HCT116 (cell line): ENCODE data around the gene PLCZ1. TPM values are rescaled to one million over a fixed set of nuclear protein-coding genes. Genes with fewer than 3 reads are reported as not detected.

Source experiments
- ATAC-seq: fragments of 200-7000 bp; cut with Tn5 transposase; 2 replicates; pipeline ENCODE4 v1.9.1; 2020; ENCODE audit warnings: mild to moderate bottlenecking, moderate library complexity
- BruUV-seq: library from RNA; stranded (reverse); fragments of 400-500 nt; replicated peaks from 2 replicates; lab custom pipeline; 2021; lab: Mats Ljungman, UMichigan
- CTCF ChIA-PET: fragments of 300-600 bp; sonication (Branson Sonifier 250); formaldehyde crosslinking; loops from one replicate; lab custom pipeline; 2021; ENCODE audit warnings: antibody characterized with exemption; lab: Charles Lee
- POLR2A ChIA-PET: fragments of 300-600, 350-600 bp; sonication (Branson Sonifier 250); formaldehyde crosslinking; loops from one replicate; lab custom pipeline; 2021; ENCODE audit warnings: antibody characterized with exemption; lab: Charles Lee
- RAD21 ChIA-PET, 2 experiments: fragments of 300-600 bp; sonication (Branson Sonifier 250); formaldehyde crosslinking; loops; one replicate each; lab custom pipeline; 2023; ENCODE audit warnings: low total read pairs in 2 of 2; ENCODE audit not compliant: uncharacterized antibody in 2 of 2, unreplicated experiment in 2 of 2, low non-redundant PET in 1 of 2; lab: Charles Lee
- DNase-seq: peaks from one replicate; pipeline ENCODE4 v3.0.0-alpha.2; 2010; ENCODE audit warnings: low read depth, low spot score
- H2AFZ ChIP-seq: fragments of 200-600 bp; shearing (Covaris generic), sonication (generic); 2 replicates; pipeline ENCODE4 v1.6.1; 2017; ENCODE audit warnings: low read depth, mixed run types, mixed read lengths, antibody characterized with exemption, low read length; ENCODE audit not compliant: poor library complexity, severe bottlenecking
- H3K27ac ChIP-seq: 2 replicates; pipeline ENCODE4 v1.5.1; 2012; ENCODE audit warnings: low read depth, low read length
- H3K27me3 ChIP-seq: fragments of 200-600 bp; sonication (generic); 2 replicates; pipeline ENCODE4 v1.6.1; 2016; ENCODE audit warnings: mixed run types, low read length, mixed read lengths; ENCODE audit not compliant: insufficient read depth
- H3K36me3 ChIP-seq, 2 experiments: fragments of 200-500 bp in 1 of 2; fragments of 200-600 bp in 1 of 2; sonication (Bioruptor generic) in 1 of 2; sonication (generic) in 1 of 2; 2 replicates each; pipeline versions ENCODE4 v1.5.1 to v1.6.1; 2014 to 2016; ENCODE audit warnings: low read length in 2 of 2, inconsistent platforms in 1 of 2, mixed read lengths in 1 of 2, mixed run types in 1 of 2; ENCODE audit not compliant: insufficient read depth in 2 of 2, control insufficient read depth in 1 of 2
- H3K4me1 ChIP-seq, 2 experiments: fragments of 200-600 bp in 1 of 2; sonication (generic) in 1 of 2; 2 replicates each; pipeline versions ENCODE4 v1.5.1 to v1.6.1; 2012 to 2017; ENCODE audit warnings: low read length in 2 of 2, inconsistent platforms in 1 of 2, mild to moderate bottlenecking in 1 of 2, mixed read lengths in 1 of 2, mixed run types in 1 of 2, moderate library complexity in 1 of 2; ENCODE audit not compliant: insufficient read depth in 2 of 2, control insufficient read depth in 1 of 2
- H3K4me2 ChIP-seq: fragments of 200-600 bp; sonication (generic); 2 replicates; pipeline ENCODE4 v1.6.1; 2017; ENCODE audit warnings: mixed run types, low read length, mixed read lengths
- H3K4me3 ChIP-seq, 2 experiments: fragments of 200-600 bp in 1 of 2; sonication (generic) in 1 of 2; replicated peaks in 1 of 2; 2 replicates each; pipeline ENCODE4 v1.5.1; 2011 to 2016; ENCODE audit warnings: low read length in 2 of 2, control low read depth in 1 of 2, low read depth in 1 of 2, mild to moderate bottlenecking in 1 of 2, mixed read lengths in 1 of 2, mixed run types in 1 of 2
- H3K79me2 ChIP-seq: fragments of 200-600 bp; sonication (generic); 2 replicates; pipeline ENCODE4 v1.6.1; 2017; ENCODE audit warnings: mild to moderate bottlenecking, mixed run types, low read length, moderate library complexity, mixed read lengths; ENCODE audit not compliant: insufficient read depth
- H3K9ac ChIP-seq: fragments of 200-600 bp; sonication (generic); 2 replicates; pipeline ENCODE4 v1.6.1; 2016; ENCODE audit warnings: low read length, mixed read lengths
- H3K9me2 ChIP-seq: fragments of 200-600 bp; sonication (generic), shearing (Covaris generic); 2 replicates; pipeline ENCODE4 v1.6.1; 2017; ENCODE audit warnings: mixed run types, mild to moderate bottlenecking, moderate library complexity; ENCODE audit not compliant: insufficient read depth
- H3K9me3 ChIP-seq, 2 experiments: fragments of 200-500 bp in 1 of 2; fragments of 200-600 bp in 1 of 2; sonication (Bioruptor generic) in 1 of 2; sonication (generic) in 1 of 2; 2 replicates each; pipeline ENCODE4 v1.6.1; 2014 to 2017; ENCODE audit warnings: low read length in 2 of 2, mixed read lengths in 2 of 2, inconsistent platforms in 1 of 2, low read depth in 1 of 2, mild to moderate bottlenecking in 1 of 2, mixed run types in 1 of 2, moderate library complexity in 1 of 2; ENCODE audit not compliant: control insufficient read depth in 1 of 2, insufficient read depth in 1 of 2
- H4K20me1 ChIP-seq: fragments of 200-600 bp; sonication (generic), shearing (Covaris generic); 2 replicates; pipeline ENCODE4 v1.6.1; 2017; ENCODE audit warnings: mixed run types, mild to moderate bottlenecking, moderate library complexity; ENCODE audit not compliant: insufficient read depth
- CBX3 ChIP-seq: IDR thresholded peaks from 2 replicates; pipeline ENCODE4 v1.6.1; 2012; ENCODE audit warnings: low read depth
- CEBPB ChIP-seq: IDR thresholded peaks from 2 replicates; pipeline ENCODE4 v1.6.1; 2012; ENCODE audit warnings: low read depth
- EGR1 ChIP-seq: IDR thresholded peaks from 2 replicates; pipeline ENCODE4 v1.6.1; 2012; ENCODE audit warnings: low read depth
- ELF1 ChIP-seq: IDR thresholded peaks from 2 replicates; pipeline ENCODE4 v1.6.1; 2012; ENCODE audit warnings: low read depth, borderline replicate concordance
- EZH2 ChIP-seq: fragments of 200-600 bp; sonication (generic); IDR thresholded peaks from 2 replicates; pipeline ENCODE4 v1.6.1; 2017; ENCODE audit warnings: antibody characterized with exemption, mixed run types
- EZH2phosphoT487 ChIP-seq: fragments of 200-600 bp; IDR thresholded peaks from 2 replicates; pipeline ENCODE4 v1.6.1; 2018; ENCODE audit warnings: antibody characterized with exemption, borderline replicate concordance
- FOSL1 ChIP-seq: IDR thresholded peaks from 2 replicates; pipeline ENCODE4 v1.6.1; 2012; ENCODE audit warnings: low read depth
- POLR2A ChIP-seq: IDR thresholded peaks from 2 replicates; pipeline ENCODE4 v1.7.0; 2011; ENCODE audit warnings: borderline replicate concordance; ENCODE audit not compliant: insufficient read depth, insufficient read length; ENCODE audit errors: extremely low read depth
- SIN3A ChIP-seq: IDR thresholded peaks from 2 replicates; pipeline ENCODE4 v1.6.1; 2012; ENCODE audit warnings: low read depth
- SP1 ChIP-seq: IDR thresholded peaks from 2 replicates; pipeline ENCODE4 v1.6.1; 2012; ENCODE audit warnings: low read depth
- SRF ChIP-seq: IDR thresholded peaks from 2 replicates; pipeline ENCODE4 v1.6.1; 2012; ENCODE audit warnings: low read depth
- TCF7L2 ChIP-seq: IDR thresholded peaks from 2 replicates; pipeline ENCODE4 v1.7.0; 2011; ENCODE audit warnings: borderline replicate concordance, inconsistent platforms; ENCODE audit not compliant: insufficient read depth, insufficient read length; ENCODE audit errors: extremely low read depth
- ZFX ChIP-seq: fragments of 450-650 bp; IDR thresholded peaks from 2 replicates; pipeline ENCODE4 v1.6.1; 2017
- ZNF274 ChIP-seq: fragments of 200-500 bp; sonication (Bioruptor generic); IDR thresholded peaks from 2 replicates; pipeline ENCODE4 v1.6.1; 2014; ENCODE audit warnings: mild to moderate bottlenecking, low read depth, low read length, inconsistent platforms
- intact Hi-C: fragments of 100-400 bp; cut with micrococcal nuclease; formaldehyde crosslinking; loops from 2 replicates; pipeline ENCODE4 v1.10.0; 2022
- total RNA-seq: library from RNA; stranded (reverse); gene quantifications from one replicate; pipeline ENCODE4 v1.2.1, GENCODE V29; 2021; ENCODE audit not compliant: unreplicated experiment
- TF ChIP-seq, protein P1 (sequence below): IDR thresholded peaks from 2 replicates; pipeline ENCODE4 v1.6.1; 2011; ENCODE audit warnings: mild to moderate bottlenecking, low read length, moderate library complexity; ENCODE audit not compliant: insufficient replicate concordance; ENCODE audit errors: extremely low read depth
- TF ChIP-seq, protein P2 (sequence below): IDR thresholded peaks from 2 replicates; pipeline ENCODE4 v1.6.1; 2012

Gene PLCZ1
- total RNA-seq, 1 experiment from 2014 or later, result not detected

DNA sequence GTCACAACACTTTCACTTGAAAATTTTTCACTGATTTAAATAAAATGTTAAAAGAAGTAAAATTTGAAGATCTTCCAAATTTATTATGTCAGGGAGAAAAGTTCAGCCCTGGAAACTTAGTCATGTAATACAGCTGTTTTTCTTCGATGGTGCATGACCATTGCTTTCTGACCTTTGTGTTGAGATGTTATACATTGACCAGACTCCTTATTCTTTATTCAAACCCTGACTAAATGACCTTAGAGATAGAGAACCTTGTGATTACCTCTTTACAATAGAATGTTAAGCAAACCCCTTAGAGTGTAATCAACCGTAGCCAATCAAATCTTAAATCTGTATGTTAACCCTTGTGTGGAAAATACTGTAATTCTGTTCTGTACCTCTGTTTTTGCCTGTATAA, 34.5 kb downstream of the PLCZ1 start:
- RAD21 ChIA-PET, result no interaction called here
- intact Hi-C loops, result no loop called here
- no peak for ATAC-seq

DNA sequence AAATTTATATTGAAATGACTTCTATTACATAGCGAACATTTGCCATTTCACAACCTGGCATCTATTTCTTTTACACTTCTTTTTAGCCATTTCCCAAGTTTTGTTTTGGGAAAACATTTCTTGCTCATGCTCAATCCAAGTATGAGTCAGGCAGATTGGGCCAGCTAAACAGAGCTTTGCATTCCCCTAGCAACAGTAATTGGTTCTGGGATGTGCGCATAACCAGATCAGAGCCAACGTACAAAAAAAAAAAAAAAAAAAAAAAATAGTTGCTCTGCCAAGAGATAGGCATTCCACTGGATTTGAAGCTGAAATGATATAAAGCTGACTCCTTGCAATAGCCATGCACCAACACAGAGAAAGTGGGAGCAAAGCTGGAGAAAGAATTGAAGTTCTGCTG, 37.5 kb downstream of the PLCZ1 start:
- POLR2A ChIA-PET, result no interaction called here
- TF ChIP-seq, protein P1, sequence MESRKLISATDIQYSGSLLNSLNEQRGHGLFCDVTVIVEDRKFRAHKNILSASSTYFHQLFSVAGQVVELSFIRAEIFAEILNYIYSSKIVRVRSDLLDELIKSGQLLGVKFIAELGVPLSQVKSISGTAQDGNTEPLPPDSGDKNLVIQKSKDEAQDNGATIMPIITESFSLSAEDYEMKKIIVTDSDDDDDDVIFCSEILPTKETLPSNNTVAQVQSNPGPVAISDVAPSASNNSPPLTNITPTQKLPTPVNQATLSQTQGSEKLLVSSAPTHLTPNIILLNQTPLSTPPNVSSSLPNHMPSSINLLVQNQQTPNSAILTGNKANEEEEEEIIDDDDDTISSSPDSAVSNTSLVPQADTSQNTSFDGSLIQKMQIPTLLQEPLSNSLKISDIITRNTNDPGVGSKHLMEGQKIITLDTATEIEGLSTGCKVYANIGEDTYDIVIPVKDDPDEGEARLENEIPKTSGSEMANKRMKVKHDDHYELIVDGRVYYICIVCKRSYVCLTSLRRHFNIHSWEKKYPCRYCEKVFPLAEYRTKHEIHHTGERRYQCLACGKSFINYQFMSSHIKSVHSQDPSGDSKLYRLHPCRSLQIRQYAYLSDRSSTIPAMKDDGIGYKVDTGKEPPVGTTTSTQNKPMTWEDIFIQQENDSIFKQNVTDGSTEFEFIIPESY, result no peak
- no peak for TF ChIP-seq ZNF274
- no peak for TF ChIP-seq EGR1
- no peak for TF ChIP-seq TCF7L2
- TF ChIP-seq ZFX, result no peak
- TF ChIP-seq FOSL1, result no peak
- TF ChIP-seq CBX3, result no peak
- TF ChIP-seq EZH2phosphoT487, result no peak
- TF ChIP-seq EZH2, result no peak
- TF ChIP-seq SRF, result no peak
- TF ChIP-seq, protein P2, sequence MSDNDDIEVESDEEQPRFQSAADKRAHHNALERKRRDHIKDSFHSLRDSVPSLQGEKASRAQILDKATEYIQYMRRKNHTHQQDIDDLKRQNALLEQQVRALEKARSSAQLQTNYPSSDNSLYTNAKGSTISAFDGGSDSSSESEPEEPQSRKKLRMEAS, result no peak
- no peak for TF ChIP-seq SP1
- no peak for TF ChIP-seq CEBPB
- TF ChIP-seq POLR2A, result no peak

More for the DNA sequence above, 34.5 kb downstream of the PLCZ1 start:
- no peak for DNase-seq
- H3K9me2 ChIP-seq, result no peaks in the 10 kb centered on the region
- H4K20me1 ChIP-seq, result no peaks in the 10 kb centered on the region
- BruUV-seq, result no TSS peak
- H3K27me3 ChIP-seq, result no peaks in the 10 kb centered on the region
- H3K4me1 ChIP-seq, result peaks cover 0 to 8% of the 10 kb centered on the region in 2 experiments; a peak in 2 of 4 replicates
- H2AFZ ChIP-seq, result no peak overlapping the region
- H3K9ac ChIP-seq, result no peak overlapping the region
- H3K27ac ChIP-seq, result no peak overlapping the region
- no peaks in the 10 kb centered on the region for H3K79me2 ChIP-seq
- CTCF ChIA-PET, result no interaction called here
- no peak overlapping the region for H3K4me2 ChIP-seq
- no peak for TF ChIP-seq SIN3A
- TF ChIP-seq FOSL1, result no peak
- TF ChIP-seq ELF1, result no peak
- TF ChIP-seq TCF7L2, result no peak
- TF ChIP-seq POLR2A, result no peak
- TF ChIP-seq, protein P1, result no peak
- no peak for TF ChIP-seq CBX3
- no peak for TF ChIP-seq SRF
- TF ChIP-seq, all 23 proteins: peak for 0
- Histone ChIP-seq H3K36me3 (no peaks in the 10 kb centered on the region), H3K4me3 (no peak overlapping the region), H3K9me3 (no peaks in the 10 kb centered on the region)
- POLR2A ChIA-PET, result interaction anchor here (0.9 kb wide), 1 partner anchor 13 kb away, joined by 3 read pairs; no protein-coding TSS in a partner anchor

More for the DNA sequence above, 37.5 kb downstream of the PLCZ1 start:
- ATAC-seq (no peak), DNase-seq (no peak)
- Histone ChIP-seq H3K9me3 (no peaks in the 10 kb centered on the region), H4K20me1 (no peaks in the 10 kb centered on the region), H2AFZ (no peak overlapping the region), H3K36me3 (no peaks in the 10 kb centered on the region), H3K9ac (no peak overlapping the region), H3K27ac (no peak overlapping the region), H3K9me2 (no peaks in the 10 kb centered on the region), H3K4me3 (no peak overlapping the region), H3K79me2 (no peaks in the 10 kb centered on the region), H3K27me3 (no peaks in the 10 kb centered on the region), H3K4me1 (peaks cover 0 to 8% of the 10 kb centered on the region in 2 experiments; a peak in 2 of 4 replicates), H3K4me2 (no peak overlapping the region)
- CTCF ChIA-PET, result no interaction called here
- BruUV-seq, result no TSS peak
- intact Hi-C loops, result no loop called here
- RAD21 ChIA-PET, result no interaction called here
